GM12878 (cell line): ENCODE data around the gene PGC. TPM values are rescaled to one million over a fixed set of nuclear protein-coding genes. Genes with fewer than 3 reads are reported as not detected.

Source experiments
- CBX3 ChIP-seq: fragments of 200-600 bp; sonication (generic); IDR thresholded peaks from 2 replicates; pipeline ENCODE4 v1.6.1; 2016; ENCODE audit warnings: low read depth, borderline replicate concordance
- CEBPZ ChIP-seq: fragments of 150-350 bp; IDR thresholded peaks from 2 replicates; pipeline ENCODE4 v1.6.1; 2016; ENCODE audit warnings: low read depth, low read length
- EED ChIP-seq: sonication (generic); IDR thresholded peaks from 2 replicates; pipeline ENCODE4 v1.6.1; 2016; ENCODE audit warnings: antibody characterized with exemption, low read depth
- IRF3 ChIP-seq: fragments of 450-650 bp; IDR thresholded peaks from 2 replicates; pipeline ENCODE4 v1.6.1; 2014; ENCODE audit warnings: mild to moderate bottlenecking
- IRF4 ChIP-seq: IDR thresholded peaks from 2 replicates; pipeline ENCODE4 v1.6.1; 2011; ENCODE audit warnings: low read depth, low read length
- NFYB ChIP-seq: IDR thresholded peaks from 2 replicates; pipeline ENCODE4 v1.6.1; 2011; ENCODE audit warnings: low read depth, mild to moderate bottlenecking, low read length, improper control_type of control experiment, moderate library complexity; ENCODE audit not compliant: insufficient read depth
- POLR2AphosphoS2 ChIP-seq: IDR thresholded peaks from 2 replicates; pipeline ENCODE4 v1.6.1; 2011; ENCODE audit warnings: low read depth, mild to moderate bottlenecking, low read length, improper control_type of control experiment, moderate library complexity
- SMAD1 ChIP-seq: fragments of 450-650 bp; IDR thresholded peaks from 2 replicates; pipeline ENCODE4 v1.6.1; 2018; ENCODE audit warnings: mild to moderate bottlenecking, low read depth; ENCODE audit not compliant: partially characterized antibody
- SREBF2 ChIP-seq: IDR thresholded peaks from 2 replicates; pipeline ENCODE4 v1.6.1; 2012; ENCODE audit warnings: mild to moderate bottlenecking, low read length
- TCF7 ChIP-seq: IDR thresholded peaks from 2 replicates; pipeline ENCODE4 v1.6.1; 2014; ENCODE audit warnings: antibody characterized with exemption, borderline replicate concordance
- WRNIP1 ChIP-seq: IDR thresholded peaks from 2 replicates; pipeline ENCODE4 v1.6.1; 2011; ENCODE audit warnings: low read depth, low read length, improper control_type of control experiment, borderline replicate concordance
- polyA plus RNA-seq, 11 experiments: library from polyadenylated mRNA; depleted of rRNA in 4 of 11; unstranded in 6 of 11; stranded (reverse) in 5 of 11; fragments of >200 nt; fragmentation: Nextera tagmentation in 4 of 11; fragmentation: Illumina TruSeq in 1 of 11; extraction: Ambion mirVana in 4 of 11; extraction: Trizol in 1 of 11; gene quantifications; 1 replicate in 1 of 11; 2 replicates in 10 of 11; pipeline versions ENCODE4 v1.2.1 to v1.2.3, GENCODE V29; 2011 to 2016; ENCODE audit warnings: inconsistent platforms in 2 of 11, missing spikeins in 2 of 11, low read depth in 1 of 11
- total RNA-seq, 4 experiments: library from RNA; depleted of rRNA in 3 of 4; stranded (reverse); fragments of >200 nt in 3 of 4; fragmentation: Illumina TruSeq in 1 of 4; extraction: Trizol in 1 of 4; gene quantifications; 2 replicates each; pipeline versions ENCODE4 v1.2.1 to v1.2.3, GENCODE V29; 2013 to 2021
- TF ChIP-seq, protein P1 (sequence below): fragments of 450-650 bp; IDR thresholded peaks from 2 replicates; pipeline ENCODE4 v1.6.1; 2016; ENCODE audit warnings: mild to moderate bottlenecking, moderate library complexity, borderline replicate concordance
- TF ChIP-seq, protein P2 (sequence below): IDR thresholded peaks from 2 replicates; pipeline ENCODE4 v1.6.1; 2012; ENCODE audit warnings: improper control_type of control experiment, low read depth, low read length; ENCODE audit not compliant: insufficient replicate concordance
- TF ChIP-seq, protein P3 (sequence below): IDR thresholded peaks from 2 replicates; pipeline ENCODE4 v1.6.1; 2011; ENCODE audit warnings: low read depth, mild to moderate bottlenecking, low read length, moderate library complexity, borderline replicate concordance; ENCODE audit errors: extremely low read depth

The PGC gene
- total and polyA plus RNA-seq, 10 of the 15 experiments (the other 5 are each of a cell fraction or from before 2014, with no cell fraction given), result 0.26 TPM; not detected in 9

DNA sequence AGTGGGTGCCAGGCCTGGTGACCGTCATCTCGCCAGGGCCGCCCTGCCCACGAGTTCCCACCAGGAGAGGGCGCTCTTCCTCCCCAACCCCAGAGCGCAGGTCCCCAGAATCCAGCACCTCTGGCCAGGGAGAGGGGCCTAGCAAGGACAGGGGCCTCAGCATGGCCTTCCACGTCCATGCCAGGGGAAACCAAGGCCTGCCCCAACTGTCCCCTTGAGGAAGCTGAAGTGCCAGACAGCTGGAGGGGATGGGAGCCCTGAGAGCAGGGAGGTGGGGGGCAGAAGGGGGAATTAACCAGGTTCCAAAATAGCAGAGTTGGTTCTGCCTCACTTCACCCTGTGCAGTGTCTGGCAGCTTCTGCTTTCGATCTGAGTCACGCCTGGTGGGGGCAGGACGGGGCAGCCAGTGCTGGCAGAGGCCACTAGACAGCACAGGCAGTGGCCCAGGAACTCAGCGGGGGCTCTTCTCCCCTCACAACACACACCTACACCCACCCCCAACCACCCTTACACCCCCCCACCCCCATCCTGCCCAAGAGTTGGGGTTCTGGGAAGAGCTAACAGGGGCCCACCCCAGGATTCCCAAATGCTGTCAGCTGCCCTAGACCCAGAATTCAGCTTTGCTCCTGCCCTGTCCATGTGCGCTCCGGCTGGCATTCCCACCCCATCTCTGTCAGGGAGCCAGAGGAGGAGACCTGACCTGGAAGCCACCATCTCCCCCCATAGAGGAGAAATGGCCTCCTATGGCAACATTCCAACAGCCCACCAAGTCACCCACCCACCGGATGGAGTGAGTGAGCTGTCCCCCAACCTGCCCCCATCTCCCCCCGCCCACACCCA is 41.0 kb downstream of the PGC start (continued):
- TF ChIP-seq SMAD1, result peak; percentile 24
- peak; percentile 52; the same call in 1 of the 2 replicates for TF ChIP-seq POLR2AphosphoS2
- TF ChIP-seq NFYB, result no peak
- TF ChIP-seq, protein P1, sequence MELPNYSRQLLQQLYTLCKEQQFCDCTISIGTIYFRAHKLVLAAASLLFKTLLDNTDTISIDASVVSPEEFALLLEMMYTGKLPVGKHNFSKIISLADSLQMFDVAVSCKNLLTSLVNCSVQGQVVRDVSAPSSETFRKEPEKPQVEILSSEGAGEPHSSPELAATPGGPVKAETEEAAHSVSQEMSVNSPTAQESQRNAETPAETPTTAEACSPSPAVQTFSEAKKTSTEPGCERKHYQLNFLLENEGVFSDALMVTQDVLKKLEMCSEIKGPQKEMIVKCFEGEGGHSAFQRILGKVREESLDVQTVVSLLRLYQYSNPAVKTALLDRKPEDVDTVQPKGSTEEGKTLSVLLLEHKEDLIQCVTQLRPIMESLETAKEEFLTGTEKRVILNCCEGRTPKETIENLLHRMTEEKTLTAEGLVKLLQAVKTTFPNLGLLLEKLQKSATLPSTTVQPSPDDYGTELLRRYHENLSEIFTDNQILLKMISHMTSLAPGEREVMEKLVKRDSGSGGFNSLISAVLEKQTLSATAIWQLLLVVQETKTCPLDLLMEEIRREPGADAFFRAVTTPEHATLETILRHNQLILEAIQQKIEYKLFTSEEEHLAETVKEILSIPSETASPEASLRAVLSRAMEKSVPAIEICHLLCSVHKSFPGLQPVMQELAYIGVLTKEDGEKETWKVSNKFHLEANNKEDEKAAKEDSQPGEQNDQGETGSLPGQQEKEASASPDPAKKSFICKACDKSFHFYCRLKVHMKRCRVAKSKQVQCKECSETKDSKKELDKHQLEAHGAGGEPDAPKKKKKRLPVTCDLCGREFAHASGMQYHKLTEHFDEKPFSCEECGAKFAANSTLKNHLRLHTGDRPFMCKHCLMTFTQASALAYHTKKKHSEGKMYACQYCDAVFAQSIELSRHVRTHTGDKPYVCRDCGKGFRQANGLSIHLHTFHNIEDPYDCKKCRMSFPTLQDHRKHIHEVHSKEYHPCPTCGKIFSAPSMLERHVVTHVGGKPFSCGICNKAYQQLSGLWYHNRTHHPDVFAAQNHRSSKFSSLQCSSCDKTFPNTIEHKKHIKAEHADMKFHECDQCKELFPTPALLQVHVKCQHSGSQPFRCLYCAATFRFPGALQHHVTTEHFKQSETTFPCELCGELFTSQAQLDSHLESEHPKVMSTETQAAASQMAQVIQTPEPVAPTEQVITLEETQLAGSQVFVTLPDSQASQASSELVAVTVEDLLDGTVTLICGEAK, result no peak; the same call in 1 of the 2 replicates
- TF ChIP-seq TCF7, result no peak
- no peak for TF ChIP-seq IRF3
- no peak for TF ChIP-seq SREBF2
- no peak for TF ChIP-seq CEBPZ
- no peak for TF ChIP-seq CBX3
- no peak for TF ChIP-seq WRNIP1
- TF ChIP-seq, protein P2, sequence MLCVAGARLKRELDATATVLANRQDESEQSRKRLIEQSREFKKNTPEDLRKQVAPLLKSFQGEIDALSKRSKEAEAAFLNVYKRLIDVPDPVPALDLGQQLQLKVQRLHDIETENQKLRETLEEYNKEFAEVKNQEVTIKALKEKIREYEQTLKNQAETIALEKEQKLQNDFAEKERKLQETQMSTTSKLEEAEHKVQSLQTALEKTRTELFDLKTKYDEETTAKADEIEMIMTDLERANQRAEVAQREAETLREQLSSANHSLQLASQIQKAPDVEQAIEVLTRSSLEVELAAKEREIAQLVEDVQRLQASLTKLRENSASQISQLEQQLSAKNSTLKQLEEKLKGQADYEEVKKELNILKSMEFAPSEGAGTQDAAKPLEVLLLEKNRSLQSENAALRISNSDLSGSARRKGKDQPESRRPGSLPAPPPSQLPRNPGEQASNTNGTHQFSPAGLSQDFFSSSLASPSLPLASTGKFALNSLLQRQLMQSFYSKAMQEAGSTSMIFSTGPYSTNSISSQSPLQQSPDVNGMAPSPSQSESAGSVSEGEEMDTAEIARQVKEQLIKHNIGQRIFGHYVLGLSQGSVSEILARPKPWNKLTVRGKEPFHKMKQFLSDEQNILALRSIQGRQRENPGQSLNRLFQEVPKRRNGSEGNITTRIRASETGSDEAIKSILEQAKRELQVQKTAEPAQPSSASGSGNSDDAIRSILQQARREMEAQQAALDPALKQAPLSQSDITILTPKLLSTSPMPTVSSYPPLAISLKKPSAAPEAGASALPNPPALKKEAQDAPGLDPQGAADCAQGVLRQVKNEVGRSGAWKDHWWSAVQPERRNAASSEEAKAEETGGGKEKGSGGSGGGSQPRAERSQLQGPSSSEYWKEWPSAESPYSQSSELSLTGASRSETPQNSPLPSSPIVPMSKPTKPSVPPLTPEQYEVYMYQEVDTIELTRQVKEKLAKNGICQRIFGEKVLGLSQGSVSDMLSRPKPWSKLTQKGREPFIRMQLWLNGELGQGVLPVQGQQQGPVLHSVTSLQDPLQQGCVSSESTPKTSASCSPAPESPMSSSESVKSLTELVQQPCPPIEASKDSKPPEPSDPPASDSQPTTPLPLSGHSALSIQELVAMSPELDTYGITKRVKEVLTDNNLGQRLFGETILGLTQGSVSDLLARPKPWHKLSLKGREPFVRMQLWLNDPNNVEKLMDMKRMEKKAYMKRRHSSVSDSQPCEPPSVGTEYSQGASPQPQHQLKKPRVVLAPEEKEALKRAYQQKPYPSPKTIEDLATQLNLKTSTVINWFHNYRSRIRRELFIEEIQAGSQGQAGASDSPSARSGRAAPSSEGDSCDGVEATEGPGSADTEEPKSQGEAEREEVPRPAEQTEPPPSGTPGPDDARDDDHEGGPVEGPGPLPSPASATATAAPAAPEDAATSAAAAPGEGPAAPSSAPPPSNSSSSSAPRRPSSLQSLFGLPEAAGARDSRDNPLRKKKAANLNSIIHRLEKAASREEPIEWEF, result no peak
- TF ChIP-seq IRF4, result peak; percentile 99
- TF ChIP-seq EED, result peak; percentile 90
- TF ChIP-seq, protein P3, sequence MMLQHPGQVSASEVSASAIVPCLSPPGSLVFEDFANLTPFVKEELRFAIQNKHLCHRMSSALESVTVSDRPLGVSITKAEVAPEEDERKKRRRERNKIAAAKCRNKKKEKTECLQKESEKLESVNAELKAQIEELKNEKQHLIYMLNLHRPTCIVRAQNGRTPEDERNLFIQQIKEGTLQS, result no peak
